H1 (cell line): ENCODE data around the gene TTF1. TPM values are rescaled to one million over a fixed set of nuclear protein-coding genes. Genes with fewer than 3 reads are reported as not detected.

Source experiments
- EP300 ChIP-seq, 2 experiments: IDR thresholded peaks; 1 replicate in 1 of 2; 2 replicates in 1 of 2; pipeline ENCODE4 v1.6.1; 2011 to 2012; ENCODE audit warnings: low read depth in 2 of 2, low read length in 2 of 2, mild to moderate bottlenecking in 2 of 2, borderline replicate concordance in 1 of 2, inconsistent platforms in 1 of 2, moderate library complexity in 1 of 2
- GTF2F1 ChIP-seq: IDR thresholded peaks from 2 replicates; pipeline ENCODE4 v1.6.1; 2012; ENCODE audit warnings: low read depth, low read length, improper control_type of control experiment, borderline replicate concordance
- KDM1A ChIP-seq: fragments of 200-600, 300-600 bp; sonication (generic); IDR thresholded peaks from 2 replicates; pipeline ENCODE4 v1.7.1; 2016; ENCODE audit warnings: mild to moderate bottlenecking, low read length, borderline replicate concordance
- KDM4A ChIP-seq: IDR thresholded peaks from one replicate; pipeline ENCODE4 v1.7.1; 2012; ENCODE audit warnings: low read depth, mild to moderate bottlenecking, moderate library complexity, low read length, inconsistent platforms; ENCODE audit not compliant: severe bottlenecking
- POLR2AphosphoS5 ChIP-seq: IDR thresholded peaks from 2 replicates; pipeline ENCODE4 v1.6.1; 2011; ENCODE audit warnings: low read depth, low read length
- SP1 ChIP-seq: IDR thresholded peaks from 2 replicates; pipeline ENCODE4 v1.6.1; 2011; ENCODE audit warnings: low read depth, low read length
- SRF ChIP-seq: IDR thresholded peaks from 2 replicates; pipeline ENCODE4 v1.6.1; 2011; ENCODE audit warnings: mild to moderate bottlenecking, low read depth, low read length, moderate library complexity
- polyA plus RNA-seq, 7 experiments: library from polyadenylated mRNA; depleted of rRNA in 3 of 7; stranded (reverse) in 5 of 7; unstranded in 2 of 7; fragments of >200 nt in 5 of 7; fragments of 200-250 nt in 2 of 7; gene quantifications; 1 replicate in 5 of 7; 2 replicates in 1 of 7; 4 replicates in 1 of 7; pipeline versions ENCODE4 v1.2.1 to v1.2.3, GENCODE V29; 2011 to 2013; ENCODE audit warnings: missing spikeins in 2 of 7, mixed read lengths in 2 of 7
- total RNA-seq: library from RNA; stranded (reverse); fragmentation: NEBNext Ultra II Directional; extraction: Animal tissue kit (Norgen Biotek cat#: 25700); gene quantifications from 2 replicates; pipeline ENCODE4 v1.2.1, GENCODE V29; 2021

Gene TTF1
- total and polyA plus RNA-seq, 2 of the 8 experiments (the other 6 are each of a cell fraction or from before 2014, with no cell fraction given), result 7.8 to 22.2 TPM

DNA sequence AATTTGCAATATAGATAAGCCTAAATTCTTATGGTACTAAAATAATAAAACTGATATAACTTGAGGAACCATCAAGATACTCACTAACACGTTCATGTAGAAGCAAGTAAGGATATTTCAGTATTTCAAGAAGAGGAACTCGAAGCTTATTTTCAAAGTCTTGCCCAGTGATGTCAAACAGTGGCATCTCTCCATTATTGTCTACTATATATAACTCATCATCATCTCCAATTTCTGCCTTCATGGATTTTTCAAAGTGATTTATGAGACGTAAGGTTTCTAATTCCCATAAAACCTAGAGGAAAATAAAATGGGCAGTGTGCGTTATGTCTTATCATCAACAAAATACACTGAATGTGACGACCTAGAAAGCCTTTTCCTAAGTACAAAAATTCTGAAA is 60.5 kb downstream of the TTF1 start (continued):
- TF ChIP-seq KDM4A, result no peak
- no peak for TF ChIP-seq SP1
- TF ChIP-seq EP300 (IDR thresholded peaks at IDR 0.05; ENCODE audit: borderline replicate concordance in 1 of 2, low read depth in 2 of 2, low read length in 2 of 2), result no peak
- no peak for TF ChIP-seq GTF2F1
- no peak for TF ChIP-seq POLR2AphosphoS5
- no peak for TF ChIP-seq KDM1A
- TF ChIP-seq SRF, result no peak
